Right ventricle myocardium inferior (tissue), 1 donor: ENCODE results near the gene TSPAN19. TPM values are rescaled to one million over a fixed set of nuclear protein-coding genes. Genes with fewer than 3 reads are reported as not detected.

ENCODE experiments used
- ATAC-seq: fragments of 200-7000 bp; cut with Tn5 transposase; one replicate; pipeline ENCODE4 v1.9.1; 2020; ENCODE audit warnings: mild to moderate bottlenecking, moderate library complexity
- DNase-seq: peaks from one replicate; pipeline ENCODE4 v3.0.0; 2021; ENCODE audit errors: missing footprints
- intact Hi-C: fragments of 100-400 bp; cut with DNase I; formaldehyde crosslinking; loops from one replicate; pipeline ENCODE4 v1.11.0; 2022
- long read RNA-seq: library from polyadenylated mRNA; unstranded; transcript quantifications from one replicate; pipeline ENCODE4 v2.0.0, GENCODE V29; 2021
- total RNA-seq: library from RNA; stranded (reverse); fragmentation: NEBNext Ultra II Directional; extraction: Animal tissue kit (Norgen Biotek cat#: 25700); gene quantifications from one replicate; pipeline ENCODE4 v1.2.1, GENCODE V29; 2021
- donor health status: DM: no; HTN: yes; CAD: no; lungs with severe emphysema.

TSPAN19 gene
- 0.49 TPM for total RNA-seq
- long read RNA-seq, result 0 reads

DNA sequence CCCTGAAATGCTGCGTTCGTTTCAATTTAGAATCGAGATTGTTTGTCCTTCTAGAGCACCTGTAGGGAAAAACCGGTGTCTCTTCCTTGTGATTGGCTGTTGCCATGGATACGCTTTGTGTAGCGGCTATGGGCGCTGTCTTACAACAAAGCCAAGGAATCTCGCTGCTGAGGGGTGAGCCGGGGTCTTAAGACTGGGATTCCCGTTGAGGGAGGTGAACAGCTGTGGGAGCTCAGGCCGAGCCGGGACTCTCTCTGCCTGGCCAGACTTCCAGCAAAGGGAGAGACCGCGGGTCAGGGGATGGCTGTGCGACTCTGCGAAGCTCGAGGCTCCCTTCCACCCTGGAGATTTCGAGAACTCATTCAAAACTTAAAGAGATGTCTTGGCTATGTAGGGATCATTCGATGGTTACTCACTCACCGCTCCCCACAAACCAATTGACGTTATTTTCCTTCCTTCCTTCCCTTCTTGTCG, at the start of gene TSPAN19, which contains the start of gene LRRIQ1:
TSS of gene TSPAN19 (minus strand) at position 44 of the 474 bp plus-strand sequence. CDS start 6,331 bp downstream, outside the sequence.
TSS of gene LRRIQ1 (plus strand) at position 118 of the 474 bp plus-strand sequence. CDS start 1,826 bp downstream, outside the sequence.
- intact Hi-C loops, result no loop called here
- ATAC-seq, result peak; percentile 83
- DNase-seq, result peak; percentile 56

DNA sequence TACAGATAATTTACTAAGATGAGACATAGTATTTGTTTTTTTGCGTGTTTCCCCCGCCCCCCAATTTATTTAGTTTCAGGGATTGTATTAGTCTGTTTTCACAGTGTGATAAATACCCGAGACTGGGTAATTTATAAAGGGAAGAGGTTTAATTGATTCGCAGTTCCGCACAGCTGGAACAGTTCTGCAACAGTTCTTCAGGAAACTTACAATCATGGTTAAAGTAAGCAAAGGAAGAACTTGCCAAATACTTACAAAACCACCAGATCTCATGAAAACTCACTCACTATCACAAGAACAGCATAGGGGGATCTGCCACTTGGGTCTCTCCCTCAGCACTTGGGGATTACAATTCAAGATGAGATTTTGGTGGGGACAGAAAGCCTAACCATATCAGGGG, 49.0 kb upstream of the TSPAN19 start:
- intact Hi-C loops, result no loop called here
- DNase-seq (no peak), ATAC-seq (no peak)

DNA sequence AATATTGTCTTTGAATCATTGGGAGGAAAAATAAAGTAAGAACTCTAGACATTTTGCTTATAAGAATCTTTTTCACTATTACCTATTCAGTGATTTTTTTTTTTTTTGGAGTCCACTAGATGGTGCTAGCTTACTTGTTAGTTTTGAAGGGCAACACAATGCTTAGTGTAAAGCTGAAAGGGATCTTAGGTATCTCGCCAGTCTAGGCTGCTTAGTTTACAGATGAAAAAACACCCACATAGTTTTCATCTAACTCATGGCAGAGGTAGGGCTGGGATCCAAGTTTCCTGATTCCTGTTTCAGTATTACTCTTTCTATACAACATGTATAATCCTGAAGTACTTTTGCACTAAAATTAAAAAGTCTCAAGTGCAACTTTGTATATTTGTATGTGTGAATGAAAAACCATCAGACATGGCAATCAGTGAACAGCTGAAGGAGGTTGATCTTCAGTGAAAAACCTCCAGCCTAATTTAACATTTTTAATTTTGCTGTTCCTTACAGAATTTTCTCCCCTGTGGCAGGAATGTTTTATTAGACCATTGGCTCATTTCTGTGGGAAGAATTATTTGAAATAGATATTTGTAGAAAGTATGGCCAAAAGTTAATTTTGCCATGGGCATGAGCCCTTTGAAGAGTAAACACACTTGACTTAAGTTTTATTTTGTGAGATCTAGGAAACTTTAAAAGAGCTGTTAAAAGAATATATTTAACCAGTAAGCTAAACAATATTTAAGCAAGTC, 40.8 kb upstream of the TSPAN19 start:
- ATAC-seq, result no peak
- intact Hi-C loops, result no loop called here
- DNase-seq, result no peak

GRCh38 chr12:85072826-85073225, 36.7 kb upstream of the TSPAN19 start:
- no peak for DNase-seq
- no peak for ATAC-seq
- intact Hi-C loops, result no loop called here

GRCh38 chr12:85065837-85066482, 29.9 kb upstream of the TSPAN19 start:
- no peak for DNase-seq
- ATAC-seq, result no peak
- intact Hi-C loops, result no loop called here

GRCh38 chr12:85060916-85061315, 24.8 kb upstream of the TSPAN19 start:
- ATAC-seq, result no peak
- no peak for DNase-seq
- intact Hi-C loops, result no loop called here

DNA sequence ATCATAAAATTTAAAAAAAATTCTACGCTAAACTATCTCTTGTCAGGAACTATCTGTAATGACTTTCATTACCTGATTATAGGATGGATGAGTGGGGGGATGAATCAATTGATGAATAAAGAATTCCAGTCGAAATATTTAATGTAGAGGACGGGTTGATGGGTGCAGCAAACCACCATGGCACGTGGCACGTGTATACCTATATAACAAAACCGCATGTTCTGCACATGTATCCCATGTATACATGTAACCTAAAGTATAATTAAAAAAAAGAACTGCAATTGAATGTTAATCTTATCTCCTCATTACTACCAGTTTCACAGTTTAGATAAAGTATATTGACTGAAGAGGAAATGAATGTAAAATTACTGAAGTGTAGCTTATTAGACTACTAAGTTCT, 23.5 kb upstream of the TSPAN19 start:
- intact Hi-C loops, result no loop called here
- DNase-seq, result no peak
- ATAC-seq, result no peak

GRCh38 chr12:85058339-85058738, 22.3 kb upstream of the TSPAN19 start:
- DNase-seq, result no peak
- intact Hi-C loops, result no loop called here
- no peak for ATAC-seq

DNA sequence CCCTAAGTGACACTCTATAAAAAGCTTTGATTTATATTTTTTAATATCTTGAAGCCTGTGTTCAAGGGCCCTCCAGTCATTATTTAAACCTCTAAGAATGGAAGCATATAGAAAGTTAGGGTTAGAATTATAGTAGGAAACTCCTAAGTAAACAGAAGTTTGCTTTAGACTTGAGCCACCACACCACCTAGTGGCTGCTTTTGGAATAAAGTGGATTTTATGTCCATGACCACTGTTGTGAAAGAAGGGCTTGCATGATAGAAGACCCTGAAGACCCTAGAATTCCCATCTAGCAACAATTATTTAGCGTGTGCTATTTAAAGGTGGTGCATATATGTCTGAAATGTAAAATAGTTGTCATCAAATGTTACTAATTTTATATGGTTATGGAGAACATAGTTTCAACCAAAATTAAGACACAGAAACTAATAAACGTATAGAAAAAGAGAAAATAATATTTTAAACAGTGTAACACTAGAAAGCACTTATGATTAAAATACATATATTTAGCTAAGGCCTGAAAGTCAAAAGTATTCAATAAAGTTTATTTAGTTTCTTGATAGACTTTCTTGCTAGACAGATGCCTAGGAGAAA, 21.4 kb upstream of the TSPAN19 start:
- intact Hi-C loops, result no loop called here
- ATAC-seq, result no peak
- no peak for DNase-seq

DNA sequence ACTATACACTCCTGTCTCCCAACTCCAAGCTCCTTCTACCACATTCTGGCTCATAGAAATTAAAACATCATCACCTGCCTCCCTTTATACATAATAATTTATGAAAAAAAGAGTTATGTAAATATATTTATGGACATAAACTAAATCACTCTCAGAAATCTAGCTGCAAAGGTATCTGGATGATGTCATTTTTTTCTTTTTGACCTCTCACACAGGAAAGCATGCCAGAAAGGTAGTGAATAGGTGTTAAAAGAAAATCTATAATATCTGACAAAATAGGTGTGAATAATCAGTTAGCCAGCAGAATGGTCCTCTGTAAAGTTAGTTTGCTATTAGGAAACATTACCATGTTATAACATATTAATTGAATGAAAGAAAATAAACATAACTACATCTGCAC, 7.8 kb upstream of the TSPAN19 start:
- DNase-seq (no peak), ATAC-seq (no peak)
- intact Hi-C loops, result no loop called here

GRCh38 chr12:85041395-85041794, 5.3 kb upstream of the TSPAN19 start:
- no peak for ATAC-seq
- intact Hi-C loops, result no loop called here

DNA sequence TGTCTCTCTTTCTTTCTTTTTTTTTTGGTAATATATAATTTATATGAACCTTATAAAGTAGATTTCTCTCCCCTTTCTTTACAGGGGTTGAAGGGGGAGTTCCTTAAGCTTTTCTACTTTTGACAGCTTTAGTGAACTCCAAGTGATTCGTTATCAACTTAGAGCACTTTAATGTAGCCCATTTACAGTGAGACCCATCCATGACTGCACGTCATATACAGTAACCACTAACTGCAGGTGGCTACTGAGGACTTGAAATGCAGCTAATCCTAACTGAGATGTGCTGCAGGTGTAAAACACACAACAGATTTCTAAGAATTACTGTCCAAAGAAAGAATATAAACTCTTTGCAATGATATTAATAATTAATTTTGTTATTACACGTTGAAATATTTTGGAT, 656 bp upstream of the TSPAN19 start:
- DNase-seq (no peak), ATAC-seq (no peak)
- intact Hi-C loops, result no loop called here

More at GRCh38 chr12:85041395-85041794, 5.3 kb upstream of the TSPAN19 start:
- DNase-seq, result no peak

DNA sequence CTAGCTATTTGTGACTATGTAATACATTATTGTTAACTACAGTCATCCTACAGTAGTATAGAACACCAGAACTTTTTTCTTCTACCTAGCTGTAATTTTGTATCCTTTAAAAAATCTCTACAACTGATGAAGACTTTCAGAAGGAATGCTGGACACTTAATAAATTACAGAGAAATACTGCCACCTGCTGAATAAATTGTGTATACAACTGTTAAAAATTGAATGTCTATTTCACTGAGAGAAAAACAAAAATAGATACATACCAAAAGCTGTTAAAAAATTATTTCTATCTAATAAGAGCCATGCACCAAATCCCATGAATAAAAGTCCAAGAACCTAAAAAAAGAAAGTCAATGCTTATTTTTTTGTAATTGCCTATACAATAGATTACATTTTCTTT, 6.6 kb downstream of the TSPAN19 start:
- no peak for DNase-seq
- no peak for ATAC-seq
- intact Hi-C loops, result no loop called here

- ATAC-seq (no peak), DNase-seq (no peak)
- intact Hi-C loops, result no loop called here
These were observed 18.0 kb downstream of the TSPAN19 start for GRCh38 chr12:85018098-85018497.

GRCh38 chr12:85017618-85018017, 18.5 kb downstream of the TSPAN19 start:
- intact Hi-C loops, result no loop called here
- no peak for DNase-seq
- ATAC-seq, result no peak

- ATAC-seq (no peak), DNase-seq (no peak)
- intact Hi-C loops, result no loop called here
These were observed 18.9 kb downstream of the TSPAN19 start for GRCh38 chr12:85017133-85017532.

GRCh38 chr12:85016413-85016812, 19.7 kb downstream of the TSPAN19 start:
- intact Hi-C loops, result no loop called here
- no peak for ATAC-seq
- DNase-seq, result no peak

GRCh38 chr12:85007836-85008235, 28.2 kb downstream of the TSPAN19 start:
- DNase-seq, result no peak
- ATAC-seq, result no peak
- intact Hi-C loops, result no loop called here

DNA sequence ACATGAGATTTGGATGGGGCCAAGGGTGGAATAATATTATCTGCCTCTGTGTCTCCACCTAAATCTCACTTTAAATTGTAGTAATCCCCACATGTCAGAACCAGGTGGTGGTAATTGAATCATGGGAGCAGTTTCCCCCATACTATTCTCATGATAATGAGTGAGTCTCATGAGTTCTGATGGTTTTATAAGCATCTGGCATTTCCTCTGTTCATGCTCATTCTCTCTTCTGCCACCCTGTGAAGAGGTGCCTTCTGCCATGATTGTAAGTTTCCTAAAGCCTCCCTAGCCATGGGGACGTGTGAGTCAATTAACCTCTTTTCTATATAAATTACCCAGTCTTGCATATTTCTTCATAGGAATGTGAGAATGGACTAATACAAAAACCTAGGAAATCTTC, 29.9 kb downstream of the TSPAN19 start:
- intact Hi-C loops, result no loop called here
- ATAC-seq, result no peak
- DNase-seq, result no peak

- ATAC-seq (no peak), DNase-seq (no peak)
- intact Hi-C loops, result no loop called here
These were observed 30.5 kb downstream of the TSPAN19 start for GRCh38 chr12:85005615-85006014.
